Karpas-422 (cell line): ENCODE results near the gene SHB. TPM values are rescaled to one million over a fixed set of nuclear protein-coding genes. Genes with fewer than 3 reads are reported as not detected.

Experiments used
- DNase-seq: peaks from one replicate; pipeline ENCODE4 v3.0.0-alpha.2; 2015
- H2AFZ ChIP-seq: fragments of 200-600 bp; sonication (generic); 2 replicates; pipeline ENCODE4 v1.6.1; 2014; ENCODE audit warnings: antibody characterized with exemption, low read length, mixed read lengths
- H3K27ac ChIP-seq: fragments of 200-600 bp; sonication (generic); 2 replicates; pipeline ENCODE4 v1.5.1; 2014; ENCODE audit warnings: mild to moderate bottlenecking, low read length, moderate library complexity
- H3K27me3 ChIP-seq: fragments of 200-600 bp; sonication (generic); 2 replicates; pipeline ENCODE4 v1.6.1; 2014; ENCODE audit warnings: low read length, mixed read lengths
- H3K36me3 ChIP-seq: fragments of 200-600 bp; sonication (generic); 2 replicates; pipeline ENCODE4 v1.6.1; 2014; ENCODE audit warnings: low read length, mixed read lengths; ENCODE audit not compliant: insufficient read depth
- H3K4me1 ChIP-seq: fragments of 200-600 bp; sonication (generic); 2 replicates; pipeline ENCODE4 v1.6.1; 2014; ENCODE audit warnings: mild to moderate bottlenecking, low read length, mixed read lengths
- H3K4me2 ChIP-seq: fragments of 200-600 bp; sonication (generic); 2 replicates; pipeline ENCODE4 v1.6.1; 2014; ENCODE audit warnings: low read length, low read depth, mild to moderate bottlenecking; ENCODE audit not compliant: poor library complexity, severe bottlenecking
- H3K4me3 ChIP-seq: fragments of 200-600 bp; sonication (generic); 2 replicates; pipeline ENCODE4 v1.5.1; 2014; ENCODE audit warnings: mild to moderate bottlenecking, antibody characterized with exemption, low read length, mixed read lengths
- H3K79me2 ChIP-seq: fragments of 200-600 bp; sonication (generic); 2 replicates; pipeline ENCODE4 v1.6.1; 2014; ENCODE audit warnings: mild to moderate bottlenecking, low read length, mixed read lengths
- H3K9ac ChIP-seq: fragments of 200-600 bp; sonication (generic); 2 replicates; pipeline ENCODE4 v1.6.0; 2014; ENCODE audit warnings: low read length
- H3K9me2 ChIP-seq: fragments of 200-600 bp; sonication (generic), shearing (Covaris generic); replicated peaks from 2 replicates; pipeline ENCODE4 v1.6.0; 2014; ENCODE audit warnings: mild to moderate bottlenecking, low read length, moderate library complexity; ENCODE audit not compliant: insufficient read depth
- H3K9me3 ChIP-seq: fragments of 300-700, 200-600 bp; sonication (generic); 2 replicates; pipeline ENCODE4 v1.6.1; 2014; ENCODE audit warnings: low read length, mixed read lengths
- H4K20me1 ChIP-seq: fragments of 200-600 bp; sonication (generic); 2 replicates; pipeline ENCODE4 v1.6.1; 2014; ENCODE audit warnings: mild to moderate bottlenecking, antibody characterized with exemption, low read length, low read depth; ENCODE audit not compliant: insufficient read depth
- total RNA-seq: library from RNA; depleted of rRNA; stranded (reverse); fragments of >200 nt; shearing (Covaris generic); gene quantifications from 2 replicates; pipeline ENCODE4 v1.2.3, GENCODE V29; 2014; ENCODE audit warnings: low replicate concordance

The SHB gene
- total RNA-seq, 1 experiment from 2014 or later: 27.1 TPM

GRCh38 chr9:37939575-37940095 lies 129.4 kb downstream of the SHB start:
- Histone ChIP-seq H3K36me3 (no peaks in the 10 kb centered on the region), H3K9me2 (no peaks in the 10 kb centered on the region), H3K4me3 (no peak overlapping the region), H3K27me3 (no peaks in the 10 kb centered on the region), H3K9me3 (no peaks in the 10 kb centered on the region), H4K20me1 (0 out of 2 replicates have a peak, but pooled peaks cover under 1% of the 10 kb centered on the region), H3K79me2 (no peaks in the 10 kb centered on the region), H2AFZ (no peak overlapping the region), H3K9ac (no peak overlapping the region), H3K4me1 (peaks cover 29% of the 10 kb centered on the region), H3K27ac (no peak overlapping the region), H3K4me2 (no peak overlapping the region)
- no peak for DNase-seq

GRCh38 chr9:37938121-37938891 lies 130.7 kb downstream of the SHB start:
- Histone ChIP-seq H3K9me2 (no peaks in the 10 kb centered on the region), H3K9ac (no peak overlapping the region), H3K79me2 (0 out of 2 replicates have a peak, but pooled peaks cover 3% of the 10 kb centered on the region), H2AFZ (no peak overlapping the region), H4K20me1 (no peaks in the 10 kb centered on the region), H3K9me3 (no peaks in the 10 kb centered on the region), H3K36me3 (no peaks in the 10 kb centered on the region), H3K27ac (no peak overlapping the region), H3K4me2 (no peak overlapping the region), H3K27me3 (no peaks in the 10 kb centered on the region), H3K4me1 (peaks cover 16% of the 10 kb centered on the region), H3K4me3 (no peak overlapping the region)
- DNase-seq: no peak

GRCh38 chr9:37937366-37937765 lies 131.7 kb downstream of the SHB start:
- Histone ChIP-seq H3K9me2 (no peaks in the 10 kb centered on the region), H3K4me3 (no peak overlapping the region), H3K27ac (no peak overlapping the region), H3K9ac (no peak overlapping the region), H3K9me3 (no peaks in the 10 kb centered on the region), H3K79me2 (0 out of 2 replicates have a peak, but pooled peaks cover 3% of the 10 kb centered on the region), H4K20me1 (no peaks in the 10 kb centered on the region), H3K36me3 (no peaks in the 10 kb centered on the region), H3K4me2 (no peak overlapping the region), H2AFZ (no peak overlapping the region), H3K27me3 (no peaks in the 10 kb centered on the region), H3K4me1 (peaks cover 11% of the 10 kb centered on the region)
- DNase-seq: no peak

- no peak for DNase-seq
- H2AFZ ChIP-seq: no peak overlapping the region
- no peak overlapping the region for H3K27ac ChIP-seq
- H3K4me3 ChIP-seq: no peak overlapping the region
- no peaks in the 10 kb centered on the region for H3K27me3 ChIP-seq
- no peaks in the 10 kb centered on the region for H3K36me3 ChIP-seq
- H3K4me1 ChIP-seq: peaks cover 11% of the 10 kb centered on the region
- H3K79me2 ChIP-seq: 0 out of 2 replicates have a peak, but pooled peaks cover 3% of the 10 kb centered on the region
- no peaks in the 10 kb centered on the region for H3K9me3 ChIP-seq
- no peaks in the 10 kb centered on the region for H3K9me2 ChIP-seq
- no peak overlapping the region for H3K9ac ChIP-seq
- no peak overlapping the region for H3K4me2 ChIP-seq
- no peaks in the 10 kb centered on the region for H4K20me1 ChIP-seq
These were observed 132.1 kb downstream of the SHB start for GRCh38 chr9:37936965-37937364.

- no peak overlapping the region for H3K4me3 ChIP-seq
- no peaks in the 10 kb centered on the region for H3K9me3 ChIP-seq
- no peak overlapping the region for H3K27ac ChIP-seq
- no peaks in the 10 kb centered on the region for H4K20me1 ChIP-seq
- H3K79me2 ChIP-seq: peaks cover 3% of the 10 kb centered on the region; the same call in 1 of the 2 replicates
- DNase-seq: no peak
- H3K9me2 ChIP-seq: no peaks in the 10 kb centered on the region
- H3K9ac ChIP-seq: no peak overlapping the region
- H3K4me1 ChIP-seq: peaks cover 11% of the 10 kb centered on the region
- no peaks in the 10 kb centered on the region for H3K27me3 ChIP-seq
- H3K36me3 ChIP-seq: no peaks in the 10 kb centered on the region
- no peak overlapping the region for H3K4me2 ChIP-seq
- no peak overlapping the region for H2AFZ ChIP-seq
These were observed 132.7 kb downstream of the SHB start for GRCh38 chr9:37936376-37936775.

GRCh38 chr9:37935096-37935495 lies 133.9 kb downstream of the SHB start:
- no peaks in the 10 kb centered on the region for H3K9me3 ChIP-seq
- H3K4me3 ChIP-seq: no peak overlapping the region
- no peak overlapping the region for H3K9ac ChIP-seq
- H3K27ac ChIP-seq: no peak overlapping the region
- DNase-seq: no peak
- H2AFZ ChIP-seq: no peak overlapping the region
- no peak overlapping the region for H3K4me2 ChIP-seq
- H4K20me1 ChIP-seq: no peaks in the 10 kb centered on the region
- peaks cover 5% of the 10 kb centered on the region; the same call in 1 of the 2 replicates for H3K4me1 ChIP-seq
- peaks cover 3% of the 10 kb centered on the region; the same call in 1 of the 2 replicates for H3K79me2 ChIP-seq
- no peaks in the 10 kb centered on the region for H3K36me3 ChIP-seq
- no peaks in the 10 kb centered on the region for H3K9me2 ChIP-seq
- H3K27me3 ChIP-seq: no peaks in the 10 kb centered on the region

GRCh38 chr9:37931592-37931991 lies 137.4 kb downstream of the SHB start:
- Histone ChIP-seq H3K4me1 (peaks cover 11% of the 10 kb centered on the region), H3K79me2 (peaks cover 18% of the 10 kb centered on the region), H3K9me2 (no peaks in the 10 kb centered on the region), H3K36me3 (no peaks in the 10 kb centered on the region), H3K4me2 (no peak overlapping the region), H4K20me1 (peaks cover 5% of the 10 kb centered on the region; the same call in 1 of the 2 replicates), H3K4me3 (no peak overlapping the region), H3K9ac (no peak overlapping the region), H3K27me3 (no peaks in the 10 kb centered on the region), H2AFZ (no peak overlapping the region), H3K27ac (no peak overlapping the region), H3K9me3 (no peaks in the 10 kb centered on the region)
- no peak for DNase-seq

GRCh38 chr9:37929441-37929895 lies 139.6 kb downstream of the SHB start:
- Histone ChIP-seq H3K4me1 (peaks cover 22% of the 10 kb centered on the region), H2AFZ (no peak overlapping the region), H3K79me2 (peaks cover 28% of the 10 kb centered on the region), H3K4me3 (no peak overlapping the region), H3K4me2 (no peak overlapping the region), H3K9ac (no peak overlapping the region), H3K27ac (no peak overlapping the region), H3K27me3 (no peaks in the 10 kb centered on the region), H3K9me3 (no peaks in the 10 kb centered on the region), H3K9me2 (no peaks in the 10 kb centered on the region), H4K20me1 (peaks cover 10% of the 10 kb centered on the region; the same call in 1 of the 2 replicates), H3K36me3 (no peaks in the 10 kb centered on the region)
- no peak for DNase-seq
